OCI-LY3 (cell line): ENCODE data around the gene PRR12.

Source experiments
- H2AFZ ChIP-seq: fragments of 200-600, 300-600 bp; shearing (Covaris generic); 2 replicates; pipeline ENCODE4 v1.6.0; 2014; ENCODE audit warnings: antibody characterized with exemption, low read depth, low read length
- H3K27ac ChIP-seq: fragments of 200-600, 300-600 bp; sonication (generic); 2 replicates; pipeline ENCODE4 v1.5.1; 2014; ENCODE audit warnings: mild to moderate bottlenecking, low read length, moderate library complexity, mixed read lengths
- H3K27me3 ChIP-seq: fragments of 200-600, 300-600 bp; sonication (generic); 2 replicates; pipeline ENCODE4 v1.6.1; 2014; ENCODE audit warnings: low read depth, low read length, mixed read lengths
- H3K36me3 ChIP-seq: fragments of 200-600, 300-600 bp; sonication (generic); replicated peaks from 2 replicates; pipeline ENCODE3; 2014; ENCODE audit warnings: low read depth, low read length, mixed read lengths
- H3K4me1 ChIP-seq: fragments of 300-600, 200-600 bp; sonication (generic); 2 replicates; pipeline ENCODE4 v1.6.1; 2014; ENCODE audit warnings: low read length, mixed read lengths
- H3K4me2 ChIP-seq: fragments of 200-600, 300-600 bp; sonication (generic); 2 replicates; pipeline ENCODE4 v1.6.1; 2014; ENCODE audit warnings: low read length, mixed read lengths
- H3K4me3 ChIP-seq: fragments of 300-600, 200-600 bp; sonication (generic); 2 replicates; pipeline ENCODE4 v1.5.1; 2014; ENCODE audit warnings: antibody characterized with exemption, mild to moderate bottlenecking, low read length, moderate library complexity
- H3K79me2 ChIP-seq: fragments of 300-600, 200-600 bp; shearing (Covaris generic); 2 replicates; pipeline ENCODE4 v1.6.1; 2014; ENCODE audit warnings: mild to moderate bottlenecking, low read length, mixed read lengths
- H3K9ac ChIP-seq: fragments of 300-600, 200-600 bp; shearing (Covaris generic); 2 replicates; pipeline ENCODE4 v1.6.0; 2014; ENCODE audit warnings: mild to moderate bottlenecking, low read length, moderate library complexity
- H3K9me3 ChIP-seq: fragments of 200-600, 300-600 bp; shearing (Covaris generic); 2 replicates; pipeline ENCODE4 v1.6.1; 2014; ENCODE audit warnings: low read length, mixed read lengths; ENCODE audit not compliant: insufficient read depth
- H4K20me1 ChIP-seq: fragments of 200-600, 300-600 bp; sonication (generic); 2 replicates; pipeline ENCODE4 v1.6.1; 2016; ENCODE audit warnings: low read length, mixed read lengths; ENCODE audit not compliant: insufficient read depth
- CTCF ChIP-seq: fragments of 200-600, 300-600 bp; sonication (generic); IDR thresholded peaks from 2 replicates; pipeline ENCODE4 v1.5.1; 2014; ENCODE audit warnings: antibody characterized with exemption, low read length, low read depth
- EZH2phosphoT487 ChIP-seq: fragments of 200-600 bp; shearing (Covaris generic); IDR thresholded peaks from 2 replicates; pipeline ENCODE4 v1.6.1; 2018; ENCODE audit warnings: antibody characterized with exemption, mixed run types, low read depth

The PRR12 gene

GRCh38 chr19:49559928-49560327 is 31.1 kb upstream of the PRR12 start:
- Histone ChIP-seq H3K4me2 (no peak overlapping the region), H3K27me3 (no peaks in the 10 kb centered on the region), H4K20me1 (peaks cover 22% of the 10 kb centered on the region), H3K4me1 (no peaks in the 10 kb centered on the region), H3K9ac (no peak overlapping the region), H3K4me3 (no peak overlapping the region), H3K79me2 (peaks cover 12% of the 10 kb centered on the region), H3K27ac (no peak overlapping the region), H3K36me3 (peaks cover 45% of the 10 kb centered on the region), H3K9me3 (no peaks in the 10 kb centered on the region), H2AFZ (no peak overlapping the region)
- TF ChIP-seq EZH2phosphoT487 (no peak), CTCF (no peak)

DNA sequence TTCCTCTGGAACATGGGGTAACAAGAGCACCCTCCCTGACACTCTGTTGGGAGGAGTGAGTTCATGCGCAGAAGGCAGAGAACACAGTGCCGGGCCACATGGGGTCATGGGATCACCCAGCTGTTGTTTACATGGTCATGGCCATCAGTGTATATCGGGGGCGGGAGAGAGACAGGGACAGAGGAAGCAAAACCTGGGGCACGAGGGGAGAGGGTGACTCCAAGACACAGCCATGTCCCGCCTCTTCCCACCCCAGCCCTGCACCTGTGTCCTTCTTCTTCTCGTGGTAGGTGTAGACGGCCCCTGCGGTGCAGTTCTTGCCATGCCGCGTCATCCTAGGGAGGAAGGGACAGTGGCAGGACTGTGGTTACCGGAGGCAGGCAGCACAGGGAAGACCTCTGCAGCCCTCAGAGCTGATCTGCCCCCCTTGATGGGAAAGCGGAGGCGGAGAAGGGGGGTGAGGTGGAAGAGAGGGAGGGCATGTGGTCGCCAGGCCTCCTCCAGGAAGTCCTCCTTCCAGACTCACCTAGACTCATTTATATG is 30.6 kb upstream of the PRR12 start:
- Histone ChIP-seq H3K4me2 (no peak overlapping the region), H3K27ac (no peak overlapping the region), H2AFZ (no peak overlapping the region), H3K36me3 (peaks cover 43% of the 10 kb centered on the region), H3K9ac (no peak overlapping the region), H4K20me1 (peaks cover 24% of the 10 kb centered on the region), H3K9me3 (no peaks in the 10 kb centered on the region), H3K4me3 (no peak overlapping the region), H3K79me2 (peaks cover 15% of the 10 kb centered on the region), H3K4me1 (no peaks in the 10 kb centered on the region), H3K27me3 (no peaks in the 10 kb centered on the region)
- TF ChIP-seq CTCF, result no peak
- TF ChIP-seq EZH2phosphoT487, result no peak

DNA sequence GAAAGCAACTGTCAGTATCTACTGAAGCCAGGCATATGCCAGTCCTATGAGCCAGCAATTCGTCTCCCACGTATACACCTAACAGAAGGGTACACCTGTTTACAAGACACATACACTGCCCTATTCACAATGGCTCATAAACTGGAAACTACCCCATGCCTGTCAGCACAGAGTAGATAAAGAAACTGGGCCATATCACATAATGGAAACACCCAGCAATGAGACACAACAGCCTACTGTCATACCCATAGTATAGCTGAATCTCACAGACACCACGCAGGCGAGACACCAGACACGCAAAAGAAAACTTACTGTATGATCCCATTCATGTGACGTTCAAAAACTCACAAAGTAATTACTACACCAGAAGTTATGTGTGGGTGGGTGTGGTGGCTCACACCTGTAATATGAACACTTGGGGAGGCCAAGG is 26.4 kb upstream of the PRR12 start:
- H3K9ac ChIP-seq, result no peak overlapping the region
- no peak overlapping the region for H3K4me2 ChIP-seq
- H3K27ac ChIP-seq, result no peak overlapping the region
- peaks cover 15% of the 10 kb centered on the region for H3K36me3 ChIP-seq
- H3K9me3 ChIP-seq, result no peaks in the 10 kb centered on the region
- H4K20me1 ChIP-seq, result peaks cover 26% of the 10 kb centered on the region
- no peak overlapping the region for H3K4me3 ChIP-seq
- H3K27me3 ChIP-seq, result no peaks in the 10 kb centered on the region
- no peaks in the 10 kb centered on the region for H3K4me1 ChIP-seq
- TF ChIP-seq EZH2phosphoT487 (no peak), CTCF (no peak)
- H2AFZ ChIP-seq, result no peak overlapping the region
- H3K79me2 ChIP-seq, result peaks cover 38% of the 10 kb centered on the region

GRCh38 chr19:49565261-49565660 is 25.7 kb upstream of the PRR12 start:
- Histone ChIP-seq H3K36me3 (peaks cover 12% of the 10 kb centered on the region), H3K27ac (no peak overlapping the region), H3K9ac (no peak overlapping the region), H3K4me2 (no peak overlapping the region), H3K4me1 (peaks cover under 1% of the 10 kb centered on the region), H3K79me2 (peaks cover 42% of the 10 kb centered on the region), H3K9me3 (no peaks in the 10 kb centered on the region), H2AFZ (no peak overlapping the region), H3K4me3 (no peak overlapping the region), H4K20me1 (peaks cover 20% of the 10 kb centered on the region), H3K27me3 (no peaks in the 10 kb centered on the region)
- no peak for TF ChIP-seq EZH2phosphoT487

GRCh38 chr19:49566302-49566701 is 24.7 kb upstream of the PRR12 start:
- Histone ChIP-seq H3K4me1 (peaks cover 5% of the 10 kb centered on the region), H3K27ac (no peak overlapping the region), H3K36me3 (peaks cover 10% of the 10 kb centered on the region), H3K4me2 (no peak overlapping the region), H3K9me3 (no peaks in the 10 kb centered on the region), H2AFZ (no peak overlapping the region), H3K4me3 (no peak overlapping the region), H3K9ac (no peak overlapping the region), H4K20me1 (peaks cover 20% of the 10 kb centered on the region), H3K79me2 (peaks cover 46% of the 10 kb centered on the region), H3K27me3 (no peaks in the 10 kb centered on the region)
- TF ChIP-seq EZH2phosphoT487 (no peak), CTCF (no peak)
